ENCODE data around the gene SELL. TPM values are rescaled to one million over a fixed set of nuclear protein-coding genes. Genes with fewer than 3 reads are reported as not detected.

Gene SELL
- total RNA-seq, 2 donors from 2014 or later, result 1.5 to 2.2 TPM

- no peak overlapping the region for H3K9ac ChIP-seq (ENCODE audit: low read depth in 2 of 2, low read length in 2 of 2)
- no peaks in the 10 kb centered on the region for H3K4me1 ChIP-seq
- no peaks in the 10 kb centered on the region for H3K27me3 ChIP-seq
- intact Hi-C loops (cut with DNase I), result no loop called here
- DNase-seq, result no peak
- TF ChIP-seq CTCF (IDR thresholded peaks at IDR 0.05), result no peak
- no peak overlapping the region for H3K4me3 ChIP-seq
- no peaks in the 10 kb centered on the region for H3K9me3 ChIP-seq
- no peaks in the 10 kb centered on the region for H3K36me3 ChIP-seq
- H3K27ac ChIP-seq, result no peak overlapping the region
Observed at GRCh38 chr1:169745015-169745861, 33.8 kb upstream of the SELL start.

- no peak for TF ChIP-seq CTCF (IDR thresholded peaks at IDR 0.05)
- no peaks in the 10 kb centered on the region for H3K4me1 ChIP-seq
- no peak overlapping the region for H3K9ac ChIP-seq (ENCODE audit: low read depth in 2 of 2, low read length in 2 of 2)
- no peaks in the 10 kb centered on the region for H3K9me3 ChIP-seq
- no peaks in the 10 kb centered on the region for H3K27me3 ChIP-seq
- no peak for DNase-seq
- no peaks in the 10 kb centered on the region for H3K36me3 ChIP-seq
- intact Hi-C loops (cut with DNase I), result no loop called here
- H3K4me3 ChIP-seq, result no peak overlapping the region
- H3K27ac ChIP-seq, result no peak overlapping the region
Observed at GRCh38 chr1:169741666-169742394, 30.4 kb upstream of the SELL start.

GRCh38 chr1:169739980-169740379, 28.6 kb upstream of the SELL start:
- intact Hi-C loops (cut with DNase I), result no loop called here
- no peaks in the 10 kb centered on the region for H3K27me3 ChIP-seq
- no peaks in the 10 kb centered on the region for H3K4me1 ChIP-seq
- H3K4me3 ChIP-seq, result no peak overlapping the region
- H3K9ac ChIP-seq (ENCODE audit: low read depth in 2 of 2, low read length in 2 of 2), result no peak overlapping the region
- no peaks in the 10 kb centered on the region for H3K36me3 ChIP-seq
- no peak overlapping the region for H3K27ac ChIP-seq
- no peaks in the 10 kb centered on the region for H3K9me3 ChIP-seq
- DNase-seq, result no peak
- TF ChIP-seq CTCF (IDR thresholded peaks at IDR 0.05), result no peak

- TF ChIP-seq CTCF (IDR thresholded peaks at IDR 0.05), result no peak
- no peak for DNase-seq
- no peaks in the 10 kb centered on the region for H3K36me3 ChIP-seq
- H3K9me3 ChIP-seq, result no peaks in the 10 kb centered on the region
- no peak within 1 kb of the TSS for H3K4me3 ChIP-seq
- no peak within 1 kb of the TSS for H3K27ac ChIP-seq
- no peaks in the 10 kb centered on the region for H3K27me3 ChIP-seq
- intact Hi-C loops (cut with DNase I), result no loop called here
- H3K4me1 ChIP-seq, result no peaks in the 10 kb centered on the region
- no peak within 1 kb of the TSS for H3K9ac ChIP-seq (ENCODE audit: low read depth in 2 of 2, low read length in 2 of 2)
Observed at GRCh38 chr1:169733924-169734323, 22.5 kb upstream of the SELL start, which contains the start of gene SELE. SELE (minus strand) TSS chr1:169734079; CDS start chr1:169733612, 467 bp downstream.

- H3K4me1 ChIP-seq, result no peaks in the 10 kb centered on the region
- DNase-seq, result no peak
- no peaks in the 10 kb centered on the region for H3K36me3 ChIP-seq
- no peak overlapping the region for H3K27ac ChIP-seq
- no peak overlapping the region for H3K9ac ChIP-seq (ENCODE audit: low read depth in 2 of 2, low read length in 2 of 2)
- intact Hi-C loops (cut with DNase I), result no loop called here
- H3K27me3 ChIP-seq, result no peaks in the 10 kb centered on the region
- no peak for TF ChIP-seq CTCF (IDR thresholded peaks at IDR 0.05)
- no peaks in the 10 kb centered on the region for H3K9me3 ChIP-seq
- no peak overlapping the region for H3K4me3 ChIP-seq
Observed at GRCh38 chr1:169731446-169731845, 20.0 kb upstream of the SELL start.
